HEK293 (cell line): Measurements from ENCODE around the gene EARS2.

Experiments
- BCL11B ChIP-seq: fragments of 450-650 bp; formaldehyde crosslinking; IDR thresholded peaks from 2 replicates; pipeline ENCODE4 v1.5.1; 2016; ENCODE audit warnings: low read depth, missing biosample characterization, missing genetic modification characterization
- KLF10 ChIP-seq: fragments of 450-650 bp; IDR thresholded peaks from 2 replicates; pipeline ENCODE4 v1.5.1; 2018; ENCODE audit warnings: missing biosample characterization, mild to moderate bottlenecking, missing genetic modification characterization
- KLF7 ChIP-seq: fragments of 450-650 bp; formaldehyde crosslinking; IDR thresholded peaks from 2 replicates; pipeline ENCODE4 v1.5.1; 2016; ENCODE audit warnings: missing biosample characterization, missing genetic modification characterization, borderline replicate concordance
- MZF1 ChIP-seq: fragments of 450-650 bp; formaldehyde crosslinking; IDR thresholded peaks from 2 replicates; pipeline ENCODE4 v1.5.1; 2017; ENCODE audit warnings: missing biosample characterization, missing genetic modification characterization, borderline replicate concordance
- WT1 ChIP-seq: fragments of 450-650 bp; formaldehyde crosslinking; IDR thresholded peaks from 2 replicates; pipeline ENCODE4 v1.5.1; 2016; ENCODE audit warnings: missing biosample characterization, missing genetic modification characterization
- ZBTB1 ChIP-seq: fragments of 450-650 bp; formaldehyde crosslinking; IDR thresholded peaks from 2 replicates; pipeline ENCODE4 v1.5.1; 2016; ENCODE audit warnings: missing biosample characterization, missing genetic modification characterization
- ZBTB21 ChIP-seq: fragments of 450-650 bp; formaldehyde crosslinking; IDR thresholded peaks from 2 replicates; pipeline ENCODE4 v1.5.1; 2017; ENCODE audit warnings: missing biosample characterization, missing genetic modification characterization
- ZBTB7A ChIP-seq: fragments of 450-650 bp; formaldehyde crosslinking; IDR thresholded peaks from 2 replicates; pipeline ENCODE4 v1.5.1; 2016; ENCODE audit warnings: low read depth, missing biosample characterization, missing genetic modification characterization
- ZFP69B ChIP-seq: fragments of 450-650 bp; formaldehyde crosslinking; IDR thresholded peaks from 2 replicates; pipeline ENCODE4 v1.5.1; 2016; ENCODE audit warnings: missing biosample characterization, missing genetic modification characterization
- ZNF10 ChIP-seq: fragments of 450-650 bp; formaldehyde crosslinking; IDR thresholded peaks from 2 replicates; pipeline ENCODE4 v1.5.1; 2017; ENCODE audit warnings: missing biosample characterization, missing genetic modification characterization
- ZNF121 ChIP-seq: fragments of 450-650 bp; formaldehyde crosslinking; IDR thresholded peaks from 2 replicates; pipeline ENCODE4 v1.5.1; 2016; ENCODE audit warnings: missing biosample characterization, missing genetic modification characterization
- ZNF138 ChIP-seq: fragments of 450-650 bp; formaldehyde crosslinking; IDR thresholded peaks from 2 replicates; pipeline ENCODE4 v1.5.1; 2016; ENCODE audit warnings: missing biosample characterization, missing genetic modification characterization, borderline replicate concordance
- ZNF214 ChIP-seq: fragments of 450-650 bp; formaldehyde crosslinking; IDR thresholded peaks from 2 replicates; pipeline ENCODE4 v1.5.1; 2017; ENCODE audit warnings: missing biosample characterization, mild to moderate bottlenecking, missing genetic modification characterization, borderline replicate concordance
- ZNF280C ChIP-seq: fragments of 450-650 bp; formaldehyde crosslinking; IDR thresholded peaks from 2 replicates; pipeline ENCODE4 v1.5.1; 2016; ENCODE audit warnings: missing biosample characterization, missing genetic modification characterization
- ZNF302 ChIP-seq: fragments of 450-650 bp; formaldehyde crosslinking; IDR thresholded peaks from 2 replicates; pipeline ENCODE4 v1.5.1; 2016; ENCODE audit warnings: missing biosample characterization, missing genetic modification characterization, low read depth
- ZNF416 ChIP-seq: fragments of 450-650 bp; formaldehyde crosslinking; IDR thresholded peaks from 2 replicates; pipeline ENCODE4 v1.5.1; 2016; ENCODE audit warnings: missing biosample characterization, missing genetic modification characterization
- ZNF433 ChIP-seq: fragments of 450-650 bp; formaldehyde crosslinking; IDR thresholded peaks from 2 replicates; pipeline ENCODE4 v1.5.1; 2016; ENCODE audit warnings: missing biosample characterization, missing genetic modification characterization, low read depth
- ZNF600 ChIP-seq: fragments of 450-650 bp; formaldehyde crosslinking; IDR thresholded peaks from 2 replicates; pipeline ENCODE4 v1.5.1; 2016; ENCODE audit warnings: missing biosample characterization, missing genetic modification characterization
- ZNF623 ChIP-seq: fragments of 450-650 bp; formaldehyde crosslinking; IDR thresholded peaks from 2 replicates; pipeline ENCODE4 v1.5.1; 2016; ENCODE audit warnings: missing biosample characterization, missing genetic modification characterization
- ZNF624 ChIP-seq: fragments of 450-650 bp; formaldehyde crosslinking; IDR thresholded peaks from 2 replicates; pipeline ENCODE4 v1.5.1; 2017; ENCODE audit warnings: missing biosample characterization, missing genetic modification characterization
- ZNF629 ChIP-seq: fragments of 450-650 bp; formaldehyde crosslinking; IDR thresholded peaks from 2 replicates; pipeline ENCODE4 v1.5.1; 2017; ENCODE audit warnings: missing biosample characterization, missing genetic modification characterization
- ZNF670 ChIP-seq: fragments of 450-650 bp; formaldehyde crosslinking; IDR thresholded peaks from 2 replicates; pipeline ENCODE4 v1.5.1; 2016; ENCODE audit warnings: missing biosample characterization, missing genetic modification characterization, low read depth
- ZNF777 ChIP-seq: fragments of 450-650 bp; formaldehyde crosslinking; IDR thresholded peaks from 2 replicates; pipeline ENCODE4 v1.5.1; 2017; ENCODE audit warnings: missing biosample characterization, missing genetic modification characterization, borderline replicate concordance
- ZNF791 ChIP-seq: fragments of 450-650 bp; formaldehyde crosslinking; IDR thresholded peaks from 2 replicates; pipeline ENCODE4 v1.5.1; 2016; ENCODE audit warnings: missing biosample characterization, missing genetic modification characterization
- ZSCAN23 ChIP-seq: fragments of 450-650 bp; formaldehyde crosslinking; IDR thresholded peaks from 2 replicates; pipeline ENCODE4 v1.5.1; 2016; ENCODE audit warnings: missing biosample characterization, missing genetic modification characterization
- TF ChIP-seq, protein P1 (sequence below): fragments of 450-650 bp; formaldehyde crosslinking; conservative IDR thresholded peaks from 2 replicates; pipeline ENCODE4 v1.5.1; 2016; ENCODE audit warnings: low read depth, missing biosample characterization, missing genetic modification characterization
- TF ChIP-seq, protein P2 (sequence below): fragments of 450-650 bp; formaldehyde crosslinking; IDR thresholded peaks from 2 replicates; pipeline ENCODE4 v1.5.1; 2017; ENCODE audit warnings: missing biosample characterization, missing genetic modification characterization
- TF ChIP-seq, protein P3 (sequence below): fragments of 450-650 bp; formaldehyde crosslinking; IDR thresholded peaks from 2 replicates; pipeline ENCODE4 v1.5.1; 2017; ENCODE audit warnings: missing biosample characterization, missing genetic modification characterization

Gene EARS2

DNA sequence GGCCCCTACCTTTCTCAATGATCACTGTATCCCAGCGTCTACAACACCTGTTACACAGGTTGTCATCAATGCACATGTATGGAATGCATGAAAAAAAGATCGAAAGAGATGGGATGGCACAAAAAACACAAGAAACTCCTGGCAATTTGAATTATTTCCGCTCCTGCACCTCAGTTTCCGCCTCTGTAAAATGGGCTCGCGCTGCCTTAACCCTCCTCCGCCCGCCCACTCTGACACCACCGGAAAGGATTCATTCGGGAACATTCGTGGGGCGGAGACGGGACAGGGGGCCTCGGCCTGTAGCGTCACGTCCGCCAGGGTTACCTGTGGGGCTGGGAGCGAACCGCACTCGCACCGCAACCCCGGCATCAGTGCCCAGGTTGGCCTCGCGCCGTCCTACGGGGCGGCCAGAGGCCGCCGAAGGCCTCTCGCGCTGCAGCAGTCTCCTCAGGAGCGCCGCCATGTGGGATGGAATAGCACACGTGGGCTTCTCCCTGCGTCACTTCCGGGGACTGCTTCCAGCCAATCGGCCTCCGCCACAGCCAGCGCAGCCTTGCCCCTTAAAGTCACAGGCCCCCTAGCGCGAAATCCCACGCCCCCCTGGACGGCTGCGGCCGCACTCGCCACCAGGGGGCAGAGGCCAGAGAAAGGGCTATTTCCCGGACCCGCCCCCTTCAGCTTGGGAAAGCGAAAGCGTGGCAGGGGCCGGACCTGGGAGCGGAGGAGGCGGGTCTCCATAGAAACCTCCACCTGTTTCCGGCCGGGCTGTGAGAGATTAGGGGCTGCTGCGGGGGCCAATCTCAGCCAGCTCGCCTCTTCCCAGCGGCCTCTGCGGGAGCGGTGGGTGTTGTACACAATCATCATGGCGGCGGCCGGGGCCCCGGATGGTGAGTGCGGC is at the start of gene EARS2, which contains the start of gene UBFD1 (continued):
- TF ChIP-seq, protein P1, sequence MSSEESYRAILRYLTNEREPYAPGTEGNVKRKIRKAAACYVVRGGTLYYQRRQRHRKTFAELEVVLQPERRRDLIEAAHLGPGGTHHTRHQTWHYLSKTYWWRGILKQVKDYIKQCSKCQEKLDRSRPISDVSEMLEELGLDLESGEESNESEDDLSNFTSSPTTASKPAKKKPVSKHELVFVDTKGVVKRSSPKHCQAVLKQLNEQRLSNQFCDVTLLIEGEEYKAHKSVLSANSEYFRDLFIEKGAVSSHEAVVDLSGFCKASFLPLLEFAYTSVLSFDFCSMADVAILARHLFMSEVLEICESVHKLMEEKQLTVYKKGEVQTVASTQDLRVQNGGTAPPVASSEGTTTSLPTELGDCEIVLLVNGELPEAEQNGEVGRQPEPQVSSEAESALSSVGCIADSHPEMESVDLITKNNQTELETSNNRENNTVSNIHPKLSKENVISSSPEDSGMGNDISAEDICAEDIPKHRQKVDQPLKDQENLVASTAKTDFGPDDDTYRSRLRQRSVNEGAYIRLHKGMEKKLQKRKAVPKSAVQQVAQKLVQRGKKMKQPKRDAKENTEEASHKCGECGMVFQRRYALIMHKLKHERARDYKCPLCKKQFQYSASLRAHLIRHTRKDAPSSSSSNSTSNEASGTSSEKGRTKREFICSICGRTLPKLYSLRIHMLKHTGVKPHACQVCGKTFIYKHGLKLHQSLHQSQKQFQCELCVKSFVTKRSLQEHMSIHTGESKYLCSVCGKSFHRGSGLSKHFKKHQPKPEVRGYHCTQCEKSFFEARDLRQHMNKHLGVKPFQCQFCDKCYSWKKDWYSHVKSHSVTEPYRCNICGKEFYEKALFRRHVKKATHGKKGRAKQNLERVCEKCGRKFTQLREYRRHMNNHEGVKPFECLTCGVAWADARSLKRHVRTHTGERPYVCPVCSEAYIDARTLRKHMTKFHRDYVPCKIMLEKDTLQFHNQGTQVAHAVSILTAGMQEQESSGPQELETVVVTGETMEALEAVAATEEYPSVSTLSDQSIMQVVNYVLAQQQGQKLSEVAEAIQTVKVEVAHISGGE (tag by site-specific recombination): peak; percentile 87
- TF ChIP-seq ZSCAN23 (tag by site-specific recombination) (0 out of 2 replicates have a peak, but pooled peaks have one; percentile 39), ZNF280C (tag by site-specific recombination) (no peak), ZNF624 (no peak), ZNF777 (tag by site-specific recombination) (no peak), ZNF302 (tag by site-specific recombination) (no peak), ZNF670 (tag by site-specific recombination) (no peak), ZNF623 (tag by site-specific recombination) (no peak; the same call in 1 of the 2 replicates), ZNF791 (tag by site-specific recombination) (no peak), BCL11B (no peak), ZNF10 (tag by site-specific recombination) (peak; percentile 39; the same call in 1 of the 2 replicates), ZNF214 (tag by site-specific recombination) (no peak), ZNF433 (tag by site-specific recombination) (no peak), ZNF138 (tag by site-specific recombination) (no peak), ZBTB7A (tag by site-specific recombination) (peak; percentile 68; the same call in 1 of the 2 replicates), ZBTB1 (tag by site-specific recombination) (no peak; the same call in 1 of the 2 replicates), ZNF416 (tag by site-specific recombination) (no peak), MZF1 (tag by site-specific recombination) (no peak), ZNF600 (tag by site-specific recombination) (peak; percentile 95), ZNF629 (peak; percentile 82), ZFP69B (tag by site-specific recombination) (peak; percentile 84), KLF10 (peak; percentile 100), ZBTB21 (peak; percentile 70), ZNF121 (tag by site-specific recombination) (no peak), WT1 (no peak), KLF7 (tag by site-specific recombination) (no peak; the same call in 1 of the 2 replicates)
- TF ChIP-seq, protein P2, sequence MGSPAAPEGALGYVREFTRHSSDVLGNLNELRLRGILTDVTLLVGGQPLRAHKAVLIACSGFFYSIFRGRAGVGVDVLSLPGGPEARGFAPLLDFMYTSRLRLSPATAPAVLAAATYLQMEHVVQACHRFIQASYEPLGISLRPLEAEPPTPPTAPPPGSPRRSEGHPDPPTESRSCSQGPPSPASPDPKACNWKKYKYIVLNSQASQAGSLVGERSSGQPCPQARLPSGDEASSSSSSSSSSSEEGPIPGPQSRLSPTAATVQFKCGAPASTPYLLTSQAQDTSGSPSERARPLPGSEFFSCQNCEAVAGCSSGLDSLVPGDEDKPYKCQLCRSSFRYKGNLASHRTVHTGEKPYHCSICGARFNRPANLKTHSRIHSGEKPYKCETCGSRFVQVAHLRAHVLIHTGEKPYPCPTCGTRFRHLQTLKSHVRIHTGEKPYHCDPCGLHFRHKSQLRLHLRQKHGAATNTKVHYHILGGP (tag by site-specific recombination): no peak
- TF ChIP-seq, protein P3, sequence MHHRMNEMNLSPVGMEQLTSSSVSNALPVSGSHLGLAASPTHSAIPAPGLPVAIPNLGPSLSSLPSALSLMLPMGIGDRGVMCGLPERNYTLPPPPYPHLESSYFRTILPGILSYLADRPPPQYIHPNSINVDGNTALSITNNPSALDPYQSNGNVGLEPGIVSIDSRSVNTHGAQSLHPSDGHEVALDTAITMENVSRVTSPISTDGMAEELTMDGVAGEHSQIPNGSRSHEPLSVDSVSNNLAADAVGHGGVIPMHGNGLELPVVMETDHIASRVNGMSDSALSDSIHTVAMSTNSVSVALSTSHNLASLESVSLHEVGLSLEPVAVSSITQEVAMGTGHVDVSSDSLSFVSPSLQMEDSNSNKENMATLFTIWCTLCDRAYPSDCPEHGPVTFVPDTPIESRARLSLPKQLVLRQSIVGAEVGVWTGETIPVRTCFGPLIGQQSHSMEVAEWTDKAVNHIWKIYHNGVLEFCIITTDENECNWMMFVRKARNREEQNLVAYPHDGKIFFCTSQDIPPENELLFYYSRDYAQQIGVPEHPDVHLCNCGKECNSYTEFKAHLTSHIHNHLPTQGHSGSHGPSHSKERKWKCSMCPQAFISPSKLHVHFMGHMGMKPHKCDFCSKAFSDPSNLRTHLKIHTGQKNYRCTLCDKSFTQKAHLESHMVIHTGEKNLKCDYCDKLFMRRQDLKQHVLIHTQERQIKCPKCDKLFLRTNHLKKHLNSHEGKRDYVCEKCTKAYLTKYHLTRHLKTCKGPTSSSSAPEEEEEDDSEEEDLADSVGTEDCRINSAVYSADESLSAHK: peak; percentile 39; the same call in 1 of the 2 replicates
